ENCODE measurements around the gene FNDC1. TPM values are rescaled to one million over a fixed set of nuclear protein-coding genes. Genes with fewer than 3 reads are reported as not detected.

Gene FNDC1
- total RNA-seq, 4 donors from 2014 or later: 13.6 to 23.2 (median 15.1) TPM

DNA sequence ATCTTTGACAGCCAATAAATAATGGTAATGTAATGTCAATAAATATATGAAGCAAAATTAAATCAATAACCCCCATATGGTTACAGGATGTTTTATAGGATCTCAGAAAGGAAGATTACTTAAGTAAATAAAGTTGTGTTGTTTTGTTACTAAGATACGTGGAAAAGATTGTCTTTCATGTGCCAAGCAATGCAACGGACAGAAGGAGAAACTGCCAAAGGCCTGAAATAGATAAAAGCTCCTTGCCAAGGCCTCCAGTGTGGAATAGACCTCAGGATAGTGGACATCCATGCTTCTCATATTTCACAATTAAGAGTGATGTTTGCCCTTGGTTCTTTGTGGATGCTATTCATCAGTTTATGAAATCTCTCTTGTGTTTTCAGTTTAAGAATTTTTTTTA is 16.4 kb upstream of the FNDC1 start:
- H3K4me1 ChIP-seq: no peaks in the 10 kb centered on the region
- no peak overlapping the region for H3K27ac ChIP-seq
- intact Hi-C loops (cut with DNase I): no loop called here
- no peaks in the 10 kb centered on the region for H3K36me3 ChIP-seq
- H3K27me3 ChIP-seq: no peaks in the 10 kb centered on the region
- no peak for TF ChIP-seq POLR2A (IDR thresholded peaks at IDR 0.05)
- TF ChIP-seq, protein P1, sequence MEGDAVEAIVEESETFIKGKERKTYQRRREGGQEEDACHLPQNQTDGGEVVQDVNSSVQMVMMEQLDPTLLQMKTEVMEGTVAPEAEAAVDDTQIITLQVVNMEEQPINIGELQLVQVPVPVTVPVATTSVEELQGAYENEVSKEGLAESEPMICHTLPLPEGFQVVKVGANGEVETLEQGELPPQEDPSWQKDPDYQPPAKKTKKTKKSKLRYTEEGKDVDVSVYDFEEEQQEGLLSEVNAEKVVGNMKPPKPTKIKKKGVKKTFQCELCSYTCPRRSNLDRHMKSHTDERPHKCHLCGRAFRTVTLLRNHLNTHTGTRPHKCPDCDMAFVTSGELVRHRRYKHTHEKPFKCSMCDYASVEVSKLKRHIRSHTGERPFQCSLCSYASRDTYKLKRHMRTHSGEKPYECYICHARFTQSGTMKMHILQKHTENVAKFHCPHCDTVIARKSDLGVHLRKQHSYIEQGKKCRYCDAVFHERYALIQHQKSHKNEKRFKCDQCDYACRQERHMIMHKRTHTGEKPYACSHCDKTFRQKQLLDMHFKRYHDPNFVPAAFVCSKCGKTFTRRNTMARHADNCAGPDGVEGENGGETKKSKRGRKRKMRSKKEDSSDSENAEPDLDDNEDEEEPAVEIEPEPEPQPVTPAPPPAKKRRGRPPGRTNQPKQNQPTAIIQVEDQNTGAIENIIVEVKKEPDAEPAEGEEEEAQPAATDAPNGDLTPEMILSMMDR (IDR thresholded peaks at IDR 0.05): no peak
- H3K4me3 ChIP-seq (replicated peaks in 1 of 3): no peak overlapping the region
- no peak for DNase-seq
- no peaks in the 10 kb centered on the region for H3K9me3 ChIP-seq
- WGBS, 2 donors: 64 to 80% methylated on average over 2 of the region's 2 CpGs

DNA sequence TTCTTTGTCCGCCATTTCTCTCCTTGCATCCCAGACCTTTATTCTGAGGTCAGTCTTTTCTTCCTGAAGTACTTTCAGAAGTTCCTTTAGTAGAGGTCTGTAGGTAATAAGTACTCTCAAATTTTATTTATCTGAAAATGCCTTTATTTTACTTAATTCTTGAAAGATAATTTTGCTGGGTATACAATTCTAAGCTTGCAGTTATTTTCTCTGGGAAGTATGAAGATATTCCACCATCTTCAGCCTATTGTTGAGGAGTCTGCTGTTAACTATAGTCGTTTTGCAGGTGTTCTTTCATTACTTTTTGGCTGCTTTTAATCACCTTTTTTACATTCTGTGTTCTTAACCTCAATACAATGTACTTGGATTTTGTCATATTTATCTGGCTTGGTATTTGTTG is 13.5 kb upstream of the FNDC1 start:
- WGBS, 2 donors: 68 to 82% methylated on average over 2 of the region's 2 CpGs
- H3K27me3 ChIP-seq: no peaks in the 10 kb centered on the region
- H3K4me3 ChIP-seq (replicated peaks in 1 of 3): no peak overlapping the region
- H3K9me3 ChIP-seq: no peaks in the 10 kb centered on the region
- intact Hi-C loops (cut with DNase I): no loop called here
- no peaks in the 10 kb centered on the region for H3K36me3 ChIP-seq
- DNase-seq: no peak
- peaks cover 18 to 20% of the 10 kb centered on the region in 2 donors for H3K4me1 ChIP-seq
- no peak overlapping the region for H3K27ac ChIP-seq
- TF ChIP-seq POLR2A (IDR thresholded peaks at IDR 0.05): no peak
- TF ChIP-seq, protein P1 (IDR thresholded peaks at IDR 0.05): no peak

GRCh38 chr6:159156089-159156488 is 13.1 kb upstream of the FNDC1 start:
- Histone ChIP-seq H3K36me3 (no peaks in the 10 kb centered on the region), H3K4me3 (replicated peaks in 1 of 3) (no peak overlapping the region), H3K27me3 (no peaks in the 10 kb centered on the region), H3K4me1 (peaks cover 19 to 22% of the 10 kb centered on the region in 2 donors), H3K9me3 (no peaks in the 10 kb centered on the region), H3K27ac (no peak overlapping the region)
- 48 to 69% methylated on average over 1 of the region's 1 CpG for WGBS, 2 donors
- TF ChIP-seq POLR2A (IDR thresholded peaks at IDR 0.05): no peak
- TF ChIP-seq, protein P1 (IDR thresholded peaks at IDR 0.05): no peak
- intact Hi-C loops (cut with DNase I): no loop called here
- DNase-seq: no peak

DNA sequence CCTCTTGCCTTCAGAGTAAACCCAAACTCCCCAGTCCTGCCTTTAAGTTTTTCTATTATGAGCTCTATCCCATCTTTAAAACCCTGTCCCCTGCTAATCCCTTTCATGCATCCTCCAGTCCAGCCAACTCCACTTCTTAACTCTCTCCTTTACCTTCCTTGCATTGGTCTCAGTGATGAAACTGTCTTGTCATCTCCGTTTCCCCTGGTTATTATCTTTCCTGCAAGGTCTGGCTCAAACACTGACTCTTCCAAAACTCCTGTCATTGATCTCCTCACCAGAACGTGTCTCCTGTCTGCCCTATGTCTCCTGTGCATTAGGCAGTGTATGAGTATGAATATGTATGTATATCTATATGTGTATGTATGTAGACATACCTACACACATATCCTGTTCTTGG is 11.8 kb upstream of the FNDC1 start:
- intact Hi-C loops (cut with DNase I): no loop called here
- no peak for DNase-seq
- H3K36me3 ChIP-seq: no peaks in the 10 kb centered on the region
- peaks cover 19 to 22% of the 10 kb centered on the region in 2 donors for H3K4me1 ChIP-seq
- H3K27ac ChIP-seq: no peak overlapping the region
- no peaks in the 10 kb centered on the region for H3K27me3 ChIP-seq
- H3K4me3 ChIP-seq (replicated peaks in 1 of 3): no peak overlapping the region
- no peaks in the 10 kb centered on the region for H3K9me3 ChIP-seq
- 80 to 86% methylated on average over 2 of the region's 2 CpGs for WGBS, 2 donors
- TF ChIP-seq, protein P1 (IDR thresholded peaks at IDR 0.05): no peak
- no peak for TF ChIP-seq POLR2A (IDR thresholded peaks at IDR 0.05)

DNA sequence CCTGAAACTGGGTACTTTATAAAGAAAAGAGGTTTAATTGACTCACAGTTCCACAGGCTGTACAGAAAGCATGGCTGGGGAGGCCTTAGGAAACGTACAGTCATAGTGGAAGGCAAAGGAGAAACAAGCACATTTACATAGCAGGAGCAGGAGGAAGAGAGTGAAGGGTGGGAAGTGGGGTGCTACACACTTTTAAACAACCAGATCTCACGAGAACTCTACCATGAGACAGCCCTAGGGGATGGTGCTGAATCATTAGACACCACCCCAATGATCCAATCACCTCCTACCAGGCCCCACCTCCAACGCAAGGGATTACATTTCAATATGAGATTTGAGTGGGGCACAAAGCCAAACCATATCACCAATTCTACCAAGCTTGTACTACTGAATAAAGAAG is 7.4 kb upstream of the FNDC1 start:
- no peak overlapping the region for H3K27ac ChIP-seq
- peaks cover 43% of the 10 kb centered on the region in 2 donors for H3K4me1 ChIP-seq
- no peak overlapping the region for H3K4me3 ChIP-seq (replicated peaks in 1 of 3)
- no peaks in the 10 kb centered on the region for H3K27me3 ChIP-seq
- H3K36me3 ChIP-seq: no peaks in the 10 kb centered on the region
- intact Hi-C loops (cut with DNase I): no loop called here
- WGBS, 2 donors: 87 to 88% methylated on average over 3 of the region's 3 CpGs
- TF ChIP-seq, protein P1 (IDR thresholded peaks at IDR 0.05): no peak
- TF ChIP-seq POLR2A (IDR thresholded peaks at IDR 0.05): no peak
- DNase-seq: no peak
- no peaks in the 10 kb centered on the region for H3K9me3 ChIP-seq

Measured in thyroid gland (tissue), 4 donors.